Measurements from ENCODE around the gene STK11IP. TPM values are rescaled to one million over a fixed set of nuclear protein-coding genes. Genes with fewer than 3 reads are reported as not detected.

The STK11IP gene
- total and polyA plus RNA-seq, 2 of the 13 experiments (the other 11 are each of a cell fraction or from before 2014, with no cell fraction given): 12.8 to 24.0 TPM

- TF ChIP-seq LRRFIP1 (CRISPR knock-in tag; conservative IDR thresholded peaks at IDR 0.05) (no peak), MNT (IDR thresholded peaks at IDR 0.05) (no peak), ZNF281 (CRISPR knock-in tag; IDR thresholded peaks at IDR 0.05; ENCODE audit: borderline replicate concordance) (no peak), FOXO4 (CRISPR knock-in tag; conservative IDR thresholded peaks at IDR 0.05) (no peak), ZBTB20 (CRISPR knock-in tag; IDR thresholded peaks at IDR 0.05; ENCODE audit: borderline replicate concordance, low read depth) (peak; percentile 43; the same call in 1 of the 2 replicates), TAF1 (CRISPR knock-in tag; IDR thresholded peaks at IDR 0.05) (no peak), ATRX (CRISPR knock-in tag; IDR thresholded peaks at IDR 0.05; ENCODE audit: borderline replicate concordance) (no peak), ZFP36 (IDR thresholded peaks at IDR 0.05; ENCODE audit: borderline replicate concordance, low read depth, low read length, partially characterized antibody) (no peak), MLLT10 (CRISPR knock-in tag; IDR thresholded peaks at IDR 0.05) (no peak), ZBTB46 (CRISPR knock-in tag; IDR thresholded peaks at IDR 0.05; ENCODE audit: borderline replicate concordance) (no peak), XBP1 (CRISPR knock-in tag; IDR thresholded peaks at IDR 0.05) (no peak), REXO4 (CRISPR knock-in tag; IDR thresholded peaks at IDR 0.05; ENCODE audit: borderline replicate concordance) (no peak), ZNF577 (CRISPR knock-in tag; IDR thresholded peaks at IDR 0.05; ENCODE audit: borderline replicate concordance, low read depth) (no peak), BATF2 (CRISPR knock-in tag; IDR thresholded peaks at IDR 0.05) (no peak), SIN3A (IDR thresholded peaks at IDR 0.05; ENCODE audit: borderline replicate concordance, low read depth, low read length) (no peak), RARG (CRISPR knock-in tag; IDR thresholded peaks at IDR 0.05; ENCODE audit: low read depth) (no peak)
These were observed 36.2 kb upstream of the STK11IP start (continued) for GRCh38 chr2:219561179-219562048.

All from HepG2 (cell line).